ENCODE results near the gene MAP3K5.
"Not testable (repeated sequence)": the region's sequence is repeated elsewhere in the genome, so short reads cannot be mapped to it uniquely, and the experiment has no call there.

MAP3K5 gene

GRCh38 chr6:136772685-136773472 lies 19.4 kb downstream of the MAP3K5 start:
- no peak for DNase-seq (ENCODE audit: low read depth, low spot score)

DNA sequence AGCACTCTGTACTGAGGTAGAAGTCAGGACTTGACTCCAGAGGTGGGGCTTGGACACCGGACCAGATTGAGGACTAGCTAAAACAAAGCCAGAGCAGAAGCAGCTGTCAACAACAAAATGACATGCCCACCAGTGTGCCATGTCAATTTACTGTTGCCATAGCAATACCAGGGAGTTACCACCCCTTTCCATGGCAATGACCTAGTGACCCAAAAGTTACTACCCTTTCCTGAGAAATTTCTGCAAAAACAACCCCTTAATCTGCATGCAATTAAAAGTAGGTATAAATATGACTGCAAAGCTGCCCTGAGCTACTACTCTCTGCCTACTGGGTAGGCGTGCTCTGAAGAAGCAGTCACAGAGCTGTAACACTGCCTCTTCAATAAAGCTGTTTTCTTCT lies 21.0 kb downstream of the MAP3K5 start:
- DNase-seq (ENCODE audit: low read depth, low spot score), result no peak

DNA sequence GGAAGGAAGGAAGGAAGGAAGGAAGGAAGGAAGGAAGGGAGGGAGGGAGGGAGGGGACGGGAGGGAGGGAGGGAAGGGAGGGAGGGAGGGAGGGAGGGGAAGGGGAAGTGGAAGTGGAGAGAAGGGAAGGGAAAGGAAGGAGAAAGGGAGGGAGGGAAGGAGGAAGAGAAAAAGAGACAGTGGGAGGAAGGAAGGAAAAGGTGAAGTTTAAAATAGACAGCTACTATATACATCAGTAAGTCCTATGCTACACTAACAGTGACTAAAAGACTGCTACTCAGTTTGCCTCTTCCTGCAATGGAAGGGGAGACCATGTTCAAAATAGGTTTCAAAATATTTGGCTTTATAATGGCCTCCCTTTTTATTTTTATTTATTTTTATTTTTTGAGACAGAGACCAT lies 22.5 kb downstream of the MAP3K5 start:
- DNase-seq (ENCODE audit: low read depth, low spot score), result no peak

GRCh38 chr6:136769124-136769523 lies 23.2 kb downstream of the MAP3K5 start:
- DNase-seq (ENCODE audit: low read depth, low spot score), result no peak

DNA sequence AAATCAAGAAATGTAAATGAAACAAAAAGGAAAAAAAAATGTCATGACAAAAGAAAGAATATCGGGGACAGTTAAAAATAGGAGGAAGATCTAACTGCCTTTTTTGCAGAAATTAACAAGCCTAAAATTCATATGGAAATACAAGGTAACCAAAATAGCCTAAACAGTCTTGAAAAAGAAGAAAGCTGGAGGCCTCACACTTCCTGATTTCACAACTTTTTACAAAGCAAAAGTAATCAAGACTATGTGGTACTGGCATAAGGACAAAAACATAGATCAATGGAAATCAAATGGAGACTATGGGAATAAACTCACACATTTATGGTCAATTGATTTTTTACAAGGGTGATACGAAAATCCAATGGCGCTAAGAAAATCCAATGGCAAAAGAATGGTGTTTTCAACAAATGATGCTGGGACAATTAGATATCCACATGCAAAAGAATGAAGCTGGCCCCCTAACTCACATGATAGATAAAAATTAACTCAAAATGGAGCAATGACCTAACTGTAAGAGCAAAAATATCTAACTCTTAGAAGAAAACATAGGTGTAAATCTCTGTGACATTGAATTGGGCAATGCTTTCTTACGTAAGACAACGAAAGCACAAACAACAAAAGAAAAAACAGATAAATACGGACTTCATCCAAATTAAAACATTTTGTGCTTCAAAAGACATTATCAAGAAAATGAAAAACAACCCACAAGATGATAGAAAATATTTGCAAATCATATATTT lies 24.5 kb downstream of the MAP3K5 start:
- no peak for DNase-seq (ENCODE audit: low read depth, low spot score)

- no peak for DNase-seq (ENCODE audit: low read depth, low spot score)
Observed at GRCh38 chr6:136767103-136767502, 25.2 kb downstream of the MAP3K5 start.

- no peak for DNase-seq (ENCODE audit: low read depth, low spot score)
Observed at GRCh38 chr6:136766274-136766673, 26.0 kb downstream of the MAP3K5 start.

- DNase-seq (ENCODE audit: low read depth, low spot score), result no peak
Observed at GRCh38 chr6:136764517-136764993, 27.7 kb downstream of the MAP3K5 start.

DNA sequence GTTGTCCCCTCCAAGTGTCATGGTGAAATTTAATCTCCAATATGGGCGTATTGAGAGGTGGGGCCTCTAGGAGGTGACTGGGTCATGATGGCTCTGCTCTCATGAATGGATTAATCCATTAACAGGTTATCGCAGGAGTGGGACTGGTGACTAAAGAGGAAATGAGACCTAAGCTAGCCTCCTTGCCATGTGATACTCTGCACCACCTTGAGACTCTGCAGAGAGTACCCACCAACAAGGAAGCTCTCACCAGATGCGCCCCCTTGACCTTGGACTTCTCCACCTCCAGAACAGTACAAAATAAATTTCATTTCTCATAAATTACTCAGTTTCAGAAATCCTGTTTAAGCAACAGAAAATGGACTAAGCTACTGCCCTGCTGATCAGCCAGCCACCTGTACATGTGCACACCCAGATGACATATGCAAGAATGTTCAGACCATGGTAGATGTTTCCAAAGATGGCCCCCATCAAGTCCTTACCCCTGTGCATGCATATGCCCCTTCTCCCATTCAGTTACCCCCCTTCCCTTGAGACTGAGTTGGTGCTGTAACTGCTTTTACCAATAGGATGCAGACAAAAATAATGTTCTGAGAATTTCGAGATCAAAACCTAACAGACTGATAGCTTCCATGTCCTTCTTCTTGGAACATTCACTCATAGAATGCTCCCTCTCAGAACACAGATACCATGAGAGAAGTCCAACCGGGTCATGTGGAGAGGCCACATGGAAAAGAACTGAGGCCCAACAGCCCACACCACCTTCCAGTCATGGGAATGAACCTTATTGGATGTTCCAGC lies 28.4 kb downstream of the MAP3K5 start:
- no peak for DNase-seq (ENCODE audit: low read depth, low spot score)

DNA sequence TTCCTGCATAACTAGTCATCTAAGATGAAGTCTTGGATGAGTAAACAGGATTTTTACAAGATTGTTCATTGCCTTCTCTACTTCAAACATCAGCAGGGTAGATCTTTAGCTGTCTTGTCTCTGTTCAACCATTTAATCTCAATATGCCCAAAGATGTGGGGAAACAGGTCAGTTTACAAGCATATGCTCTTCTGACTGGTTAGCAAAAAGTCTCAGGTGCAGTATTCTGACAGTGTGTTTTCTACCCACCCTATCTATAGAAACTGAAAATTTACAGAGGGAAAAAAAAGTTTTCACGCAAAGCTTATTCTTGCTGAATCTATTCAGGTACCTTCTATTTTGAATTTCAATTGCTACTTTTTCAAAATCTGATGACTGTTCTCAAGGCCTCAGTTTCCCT lies 29.0 kb downstream of the MAP3K5 start:
- DNase-seq (ENCODE audit: low read depth, low spot score), result no peak

- DNase-seq (ENCODE audit: low read depth, low spot score), result peak; percentile 52
Observed at GRCh38 chr6:136762022-136762975, 30.0 kb downstream of the MAP3K5 start.

DNA sequence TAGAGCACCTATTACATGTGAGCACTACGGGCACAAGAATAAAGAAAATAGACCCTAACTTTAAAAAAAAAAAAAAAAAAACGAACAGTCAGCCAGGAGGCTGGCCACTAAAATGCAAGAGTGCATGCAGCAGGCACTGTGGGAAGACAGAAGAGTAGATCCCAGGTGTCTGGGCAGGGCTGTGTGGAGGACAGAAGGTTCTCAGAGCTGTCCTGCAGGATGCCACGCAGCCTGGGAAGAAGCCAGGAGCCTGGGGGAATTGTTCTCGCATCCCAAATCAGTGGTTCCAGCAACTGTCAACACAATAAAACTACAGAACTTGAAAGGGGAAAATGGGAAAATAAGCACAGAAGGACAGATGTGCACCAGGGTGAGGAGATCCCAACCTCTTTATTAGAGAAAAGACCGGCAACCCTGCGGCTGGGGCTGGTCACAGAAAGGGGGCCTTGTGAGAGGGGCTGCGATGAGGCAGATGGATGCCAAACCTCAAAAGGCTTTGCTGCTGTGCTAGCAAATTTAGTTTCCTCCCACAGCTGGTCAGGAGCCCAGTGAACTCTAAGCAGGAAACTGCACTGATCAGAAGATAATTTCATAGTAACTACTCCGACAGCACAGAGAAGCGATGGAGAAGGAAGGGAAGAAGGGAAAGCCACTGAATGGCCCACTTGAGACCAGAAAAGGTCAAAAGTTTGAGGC lies 30.9 kb downstream of the MAP3K5 start:
- DNase-seq (ENCODE audit: low read depth, low spot score), result peak; percentile 36

DNA sequence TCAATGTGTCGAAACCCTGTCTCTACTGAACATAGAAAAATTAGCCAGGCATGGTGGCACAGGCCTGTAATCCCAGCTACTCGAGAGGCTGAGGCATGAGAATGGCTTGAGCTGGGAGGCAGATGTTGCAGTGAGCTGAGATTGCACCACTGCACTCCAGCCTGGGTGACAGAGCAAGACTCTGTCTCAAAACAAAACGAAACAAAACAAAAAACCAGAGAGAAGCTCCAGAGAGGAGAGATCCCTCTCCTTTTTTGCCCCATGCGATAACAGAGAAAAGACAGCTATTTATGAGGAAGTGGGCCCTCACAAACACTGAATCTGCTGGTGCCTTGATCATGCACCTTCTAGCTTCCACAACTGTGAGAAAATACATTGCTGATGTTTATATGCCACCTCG lies 31.5 kb downstream of the MAP3K5 start:
- DNase-seq (ENCODE audit: low read depth, low spot score), result not testable (repeated sequence)

DNA sequence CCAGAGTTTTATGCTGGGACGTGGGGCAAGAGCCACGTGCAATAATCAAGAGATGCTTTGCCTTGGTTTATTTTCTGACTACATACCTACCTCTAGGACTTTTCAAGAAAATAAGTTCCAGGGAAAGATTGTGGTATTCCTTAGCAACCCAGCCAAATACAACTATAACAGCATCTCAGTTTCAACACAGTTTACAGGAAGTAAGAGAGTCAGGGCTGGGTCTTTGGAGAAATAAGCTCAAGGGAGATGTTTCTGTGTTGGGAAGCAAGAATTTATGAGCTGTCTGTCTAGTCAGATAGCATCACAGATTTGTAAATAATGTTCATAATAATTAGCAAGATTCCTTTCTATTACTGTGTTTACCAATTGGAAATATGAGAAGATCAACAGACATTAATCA lies 35.1 kb downstream of the MAP3K5 start:
- DNase-seq (ENCODE audit: low read depth, low spot score), result no peak

DNA sequence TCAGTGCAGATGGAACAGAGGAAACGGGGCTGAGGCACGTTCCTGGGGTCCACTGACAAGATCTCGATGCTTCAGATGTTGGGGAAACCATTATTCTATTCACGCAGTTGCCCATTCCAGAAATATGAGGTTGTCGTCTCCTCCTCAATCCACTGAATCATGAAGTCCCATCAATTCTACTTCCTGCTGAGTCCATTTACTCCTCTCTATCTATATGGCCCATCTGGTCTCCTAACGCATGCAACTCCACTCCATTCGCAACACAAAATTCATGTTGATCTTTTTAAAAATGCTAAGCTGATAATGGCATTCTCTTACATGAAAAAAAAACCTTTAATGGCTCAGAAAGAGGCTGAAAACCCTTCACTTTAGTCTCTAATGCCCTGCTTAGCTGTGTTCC lies 37.5 kb downstream of the MAP3K5 start:
- no peak for DNase-seq (ENCODE audit: low read depth, low spot score)

DNA sequence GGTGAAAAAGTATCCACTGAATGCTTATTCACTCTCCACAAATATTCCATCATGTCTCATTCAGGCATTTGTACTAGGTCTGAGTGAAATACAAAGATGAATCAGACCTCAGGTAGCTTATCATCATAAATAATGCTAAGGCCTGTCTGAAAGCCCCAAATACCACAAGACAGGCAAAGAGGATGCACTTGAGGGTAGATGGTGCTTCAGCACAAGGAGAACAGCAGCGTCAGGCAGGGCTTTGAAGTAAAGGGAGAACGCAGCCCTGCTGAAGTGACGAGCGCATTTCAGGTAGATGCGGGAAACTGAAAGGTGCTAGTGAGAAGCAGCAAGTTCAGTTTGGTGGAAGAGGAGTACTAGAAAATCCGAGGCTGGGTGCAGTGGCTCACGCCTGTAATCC lies 38.7 kb downstream of the MAP3K5 start:
- DNase-seq (ENCODE audit: low read depth, low spot score), result no peak

GRCh38 chr6:136752554-136752953 lies 39.7 kb downstream of the MAP3K5 start:
- DNase-seq (ENCODE audit: low read depth, low spot score), result peak; percentile 51

GRCh38 chr6:136751991-136752390 lies 40.3 kb downstream of the MAP3K5 start:
- no peak for DNase-seq (ENCODE audit: low read depth, low spot score)

DNA sequence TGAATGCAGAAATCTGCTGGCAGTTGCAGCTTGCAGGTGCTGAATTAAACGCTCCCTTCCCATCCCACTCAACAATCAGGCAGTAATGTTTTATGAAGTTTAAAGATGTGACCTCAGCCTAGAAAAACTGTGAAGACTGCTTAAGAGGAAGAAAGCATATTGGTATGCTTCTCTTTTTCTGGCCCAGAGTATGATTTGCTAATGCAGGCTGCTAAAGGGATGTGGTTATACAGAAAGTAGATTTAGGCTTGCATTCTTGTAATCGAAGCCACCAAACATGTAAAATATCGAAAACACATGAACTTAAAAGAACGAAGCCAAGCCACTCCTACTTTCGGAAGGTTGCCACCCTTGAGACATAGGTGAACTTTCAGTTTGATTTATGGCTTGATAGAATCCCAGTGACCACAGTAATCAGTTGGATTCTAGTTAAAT lies 40.7 kb downstream of the MAP3K5 start:
- DNase-seq (ENCODE audit: low read depth, low spot score), result no peak
